HG02973 (cell line): ENCODE data around the gene POLR3E.

Experiments
- ATAC-seq: cut with Tn5 transposase; IDR thresholded peaks from one replicate; pipeline ENCODE4 v1.9.1; 2021; ENCODE audit warnings: moderate library complexity; ENCODE audit not compliant: unreplicated experiment

POLR3E gene

DNA sequence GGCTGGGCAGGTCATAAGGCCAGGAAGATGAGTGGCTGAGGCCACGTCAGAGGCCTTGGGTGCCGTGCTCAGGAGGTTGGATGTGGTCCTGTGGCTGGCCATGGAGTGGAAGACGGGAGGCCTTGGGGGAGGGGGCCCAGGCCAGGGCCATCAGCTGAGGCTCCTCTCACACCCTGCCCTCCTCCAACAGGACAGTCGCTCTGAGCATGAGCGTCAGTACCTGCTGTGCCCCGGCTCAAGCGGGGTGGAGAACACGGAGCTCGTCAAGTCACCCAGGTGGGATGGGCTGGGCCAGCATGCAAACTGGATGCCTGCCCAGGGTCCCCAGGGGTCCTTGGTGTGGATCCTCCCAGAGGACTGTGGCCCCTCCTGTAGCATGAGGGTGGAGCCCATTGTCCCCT, 19.2 kb downstream of the POLR3E start:
- ATAC-seq = no peak

DNA sequence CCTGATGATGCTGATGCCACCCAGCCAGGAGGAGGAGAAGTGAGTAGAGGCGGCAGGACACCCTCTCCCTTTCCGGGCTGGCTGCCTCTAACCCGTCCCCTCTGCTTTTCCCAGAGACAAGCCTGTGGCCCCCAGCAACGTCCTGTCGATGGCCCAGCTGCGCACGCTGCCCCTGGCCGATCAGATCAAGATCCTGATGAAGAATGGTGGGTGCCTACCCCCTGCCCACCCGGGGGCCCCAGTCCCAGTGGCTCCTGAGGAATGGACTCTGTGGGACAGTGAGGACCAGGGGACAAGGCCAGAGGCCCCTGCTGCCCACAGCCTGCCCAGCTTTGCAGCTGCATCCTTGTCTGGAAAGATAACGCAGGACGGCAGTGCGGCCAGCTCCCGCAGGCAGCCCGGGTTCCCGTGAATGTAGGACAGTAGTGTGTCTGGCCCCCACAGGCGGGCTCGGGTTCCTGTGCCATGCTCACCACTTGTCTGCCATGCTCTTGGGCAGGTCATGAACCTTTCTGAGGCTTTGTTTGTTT, 19.9 kb downstream of the POLR3E start:
- no peak for ATAC-seq

DNA sequence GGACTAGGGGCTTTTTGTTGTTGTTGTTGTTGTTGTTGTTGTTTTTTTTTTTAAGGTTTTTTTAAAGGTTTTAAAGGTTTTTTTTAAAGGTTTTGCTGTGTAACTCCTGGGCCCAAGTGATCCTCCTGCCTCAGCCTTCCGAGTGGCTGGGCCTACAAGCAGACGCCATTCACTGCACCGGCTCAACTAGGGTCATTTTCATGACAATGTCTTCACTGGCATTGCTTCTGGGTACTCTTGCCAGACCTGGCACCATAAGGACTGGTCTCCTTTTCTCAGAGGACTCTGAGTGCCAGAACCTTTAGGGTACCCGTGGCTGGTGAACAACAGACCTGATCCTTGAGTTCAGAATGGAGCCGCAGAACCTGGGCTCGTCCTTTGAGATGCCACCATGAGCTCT, 20.4 kb downstream of the POLR3E start:
- ATAC-seq = no peak

DNA sequence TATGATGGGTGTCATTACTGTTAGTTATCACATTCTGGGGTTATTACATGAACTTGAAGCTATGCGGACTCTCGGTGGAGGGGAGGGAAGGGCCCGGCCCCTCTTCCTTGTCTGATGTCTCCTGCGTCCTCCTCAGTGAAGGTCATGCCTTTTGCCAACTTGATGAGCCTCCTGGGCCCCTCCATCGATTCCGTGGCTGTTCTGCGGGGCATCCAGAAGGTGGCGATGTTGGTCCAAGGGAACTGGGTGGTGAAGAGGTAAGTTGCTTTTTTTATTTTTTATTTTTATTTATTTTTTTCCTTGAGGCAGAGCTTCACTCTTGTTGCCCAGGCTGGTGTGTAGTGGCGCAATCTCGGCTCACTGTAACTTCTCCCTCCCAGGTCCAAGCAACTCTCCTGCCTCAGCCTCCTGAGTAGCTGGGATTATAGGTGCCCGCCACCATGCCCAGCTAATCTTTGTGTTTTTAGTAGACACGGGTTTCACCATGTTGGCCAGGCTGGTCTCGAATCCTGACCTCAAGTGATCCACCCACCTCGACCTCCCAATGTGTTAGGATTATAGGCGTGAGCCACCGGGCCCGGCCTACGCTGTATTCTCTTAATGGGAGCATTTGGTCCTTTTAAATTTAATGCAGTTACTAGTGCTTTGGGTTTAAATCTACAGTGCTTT, 21.6 kb downstream of the POLR3E start:
- no peak for ATAC-seq

DNA sequence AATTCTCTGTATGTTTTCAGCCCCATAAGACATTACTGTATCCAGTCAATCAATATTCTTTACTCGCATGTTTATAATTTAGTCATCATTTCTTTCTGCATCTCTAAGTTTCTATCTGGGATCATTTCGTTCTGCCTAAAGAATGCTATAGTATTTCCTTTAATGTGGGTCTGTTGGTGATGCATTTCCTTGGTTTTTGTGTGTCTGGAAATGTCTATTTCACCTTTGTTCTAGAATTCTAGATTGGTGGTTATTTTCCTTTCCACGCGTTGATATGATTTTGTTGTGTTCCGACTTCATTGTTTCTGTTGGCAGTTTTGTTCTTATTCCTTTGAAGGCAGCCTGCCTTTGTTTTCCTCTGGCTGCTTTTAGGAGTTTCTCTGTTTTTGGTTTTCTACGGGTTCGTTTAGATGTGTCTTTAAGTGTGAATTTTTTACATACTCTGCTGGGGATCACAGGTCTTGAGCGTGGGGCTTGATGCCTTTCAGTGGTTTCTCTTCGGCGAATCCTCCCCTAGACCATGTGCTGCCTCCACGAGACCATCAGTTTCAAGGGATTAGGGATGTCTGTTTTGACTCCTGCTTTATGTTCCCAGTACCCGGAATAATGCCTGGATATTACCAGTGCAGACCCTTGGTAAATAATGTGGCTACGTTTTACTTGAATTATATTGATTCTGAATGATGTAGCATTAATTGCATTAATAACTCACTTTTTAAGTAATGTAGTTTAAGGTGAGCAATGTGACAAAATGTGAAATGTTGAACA, 23.5 kb downstream of the POLR3E start:
- no peak for ATAC-seq

DNA sequence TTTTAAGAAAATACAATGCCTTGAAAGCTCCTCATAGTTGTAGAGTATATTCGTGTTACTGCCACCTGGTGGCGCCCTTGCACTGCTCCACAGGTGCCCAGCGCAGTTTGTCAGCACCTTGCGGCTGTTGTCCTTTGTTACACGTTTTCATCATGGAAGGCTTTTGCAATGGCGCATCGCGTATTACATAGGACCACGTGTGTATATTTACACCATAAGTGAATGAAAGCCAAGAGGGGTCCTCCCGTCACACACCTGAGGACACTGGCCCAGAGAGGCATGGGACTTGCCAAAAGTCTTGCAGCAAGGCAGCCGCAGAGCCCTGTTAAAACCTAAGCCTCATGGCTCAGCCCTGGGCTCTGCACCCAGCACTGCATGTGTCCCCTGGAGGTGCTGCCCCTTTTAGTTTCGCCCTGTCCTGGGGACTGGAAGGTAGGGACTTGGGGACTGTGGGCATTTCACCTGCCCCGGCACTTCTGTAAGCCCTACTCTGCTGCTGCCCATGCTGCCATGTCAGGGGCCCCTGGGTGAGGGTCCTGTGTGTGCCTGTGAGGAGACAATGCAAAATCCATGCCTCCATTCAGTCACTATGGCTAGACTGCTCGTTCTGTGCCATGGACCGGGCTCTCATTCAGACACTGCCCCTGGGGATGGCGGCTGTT, 24.3 kb downstream of the POLR3E start:
- no peak for ATAC-seq

DNA sequence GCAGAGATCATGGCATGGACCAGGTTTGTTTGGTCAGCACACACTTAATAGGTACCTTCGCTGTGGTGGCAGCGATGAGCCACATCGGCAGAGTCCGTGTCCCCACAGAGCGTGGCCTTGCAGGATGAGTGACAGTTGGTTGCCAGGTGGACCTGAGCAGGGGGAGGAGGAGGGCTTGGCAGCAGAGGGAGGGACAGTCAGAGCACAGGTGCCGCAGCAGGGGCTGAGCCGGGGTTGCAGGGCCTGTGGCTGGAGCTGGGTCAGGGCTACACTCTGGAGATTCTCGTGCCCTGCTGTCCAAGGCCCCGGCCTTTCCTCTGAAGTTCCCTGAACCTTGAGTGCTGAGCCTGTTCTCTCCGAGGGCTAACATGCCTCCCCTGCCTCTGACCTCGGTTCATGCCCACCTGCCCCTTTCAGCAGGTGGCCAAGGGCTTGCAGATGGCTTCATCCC, 24.8 kb downstream of the POLR3E start:
- ATAC-seq = no peak

DNA sequence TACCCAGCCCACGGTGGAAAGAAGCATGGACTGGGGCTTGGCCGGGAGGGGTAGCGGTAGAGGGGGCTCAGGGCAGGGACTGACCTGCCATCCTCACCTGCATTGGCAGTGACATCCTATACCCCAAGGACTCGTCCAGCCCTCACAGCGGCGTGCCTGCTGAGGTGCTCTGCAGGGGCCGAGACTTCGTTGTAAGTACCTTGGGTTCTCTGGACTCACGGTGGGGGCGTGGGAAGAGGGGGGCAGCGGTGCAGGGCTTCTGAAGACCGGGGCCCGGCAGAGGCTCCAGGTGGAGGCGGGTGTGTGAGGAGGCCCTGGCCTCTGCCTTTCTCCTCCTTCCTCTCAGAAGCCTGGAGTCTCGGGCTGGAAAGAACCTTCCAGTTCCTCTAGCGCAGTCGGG, 25.5 kb downstream of the POLR3E start:
- ATAC-seq = no peak

DNA sequence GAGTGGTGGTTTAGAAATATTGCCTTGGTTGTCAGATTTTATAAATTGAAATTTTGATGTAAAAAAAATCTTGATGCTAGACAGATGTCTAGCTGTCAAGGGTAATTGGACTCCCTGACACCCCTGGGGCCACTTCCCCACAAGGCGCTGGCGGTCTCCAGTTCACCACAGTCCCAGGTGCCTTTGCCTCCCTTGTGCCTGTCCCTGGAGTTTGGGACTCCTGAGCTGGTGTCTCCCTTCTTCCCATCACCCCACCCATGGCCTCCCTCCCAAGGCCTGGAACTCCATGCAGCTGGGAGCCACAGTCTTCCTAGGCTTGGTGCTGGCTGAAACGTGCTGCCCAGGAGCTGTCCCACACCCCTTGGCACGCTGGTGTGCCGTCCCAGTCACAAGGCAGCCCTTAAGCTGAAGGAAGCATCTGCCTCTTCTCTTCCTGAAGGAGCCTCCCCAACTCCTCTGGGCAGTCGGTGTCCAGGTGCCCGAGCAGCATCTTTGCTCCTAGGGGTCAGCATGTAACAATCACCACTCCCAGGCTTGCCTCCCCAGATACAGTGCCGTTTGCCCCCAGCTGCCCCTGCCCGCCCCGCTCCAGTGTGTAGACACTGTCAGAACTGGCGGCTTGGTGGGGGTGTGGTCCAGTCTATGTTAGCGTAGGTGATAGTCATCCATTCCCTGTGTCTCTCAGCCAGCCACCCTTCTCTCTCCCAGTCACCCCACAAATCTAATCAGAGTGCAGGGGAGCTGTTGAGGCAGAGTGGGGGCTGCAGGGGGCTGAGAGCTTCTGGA, 26.2 kb downstream of the POLR3E start:
- ATAC-seq = no peak

DNA sequence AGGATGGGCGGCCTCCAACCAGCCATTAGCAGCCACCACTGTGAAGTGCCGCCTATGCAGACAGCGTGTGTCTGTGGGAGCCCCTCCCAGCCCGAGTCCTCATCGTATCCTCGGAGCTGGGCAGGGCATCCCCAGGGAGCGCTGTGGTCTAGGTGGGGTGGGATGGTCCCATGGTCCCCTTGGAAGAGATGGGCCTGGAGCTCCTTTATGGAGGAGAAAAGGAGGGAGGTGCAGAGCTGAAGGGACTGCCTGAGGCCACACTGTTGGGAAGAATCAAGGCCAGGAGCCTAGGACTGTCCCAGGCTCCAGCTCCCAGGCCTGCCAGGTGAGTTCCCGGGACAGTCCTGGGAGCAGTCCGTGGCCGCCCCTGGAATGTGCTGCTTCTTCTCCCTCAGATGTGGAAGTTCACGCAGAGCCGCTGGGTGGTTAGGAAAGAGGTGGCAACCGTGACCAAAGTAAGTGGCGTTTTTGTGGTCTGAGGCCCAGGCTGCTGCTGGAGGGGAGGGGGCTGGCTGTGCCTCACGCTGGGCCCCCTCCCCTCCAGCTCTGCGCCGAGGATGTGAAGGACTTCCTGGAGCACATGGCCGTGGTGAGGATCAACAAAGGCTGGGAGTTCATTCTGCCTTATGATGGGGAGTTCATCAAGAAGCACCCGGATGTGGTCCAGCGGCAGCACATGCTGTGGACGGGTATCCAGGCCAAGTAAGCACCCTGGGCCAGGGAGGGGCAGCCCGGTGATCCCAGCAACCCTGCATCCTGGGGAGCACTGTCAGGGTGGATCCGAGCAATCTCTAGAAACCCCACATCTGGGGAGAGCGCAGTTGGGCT, 27.0 kb downstream of the POLR3E start:
- no peak for ATAC-seq

DNA sequence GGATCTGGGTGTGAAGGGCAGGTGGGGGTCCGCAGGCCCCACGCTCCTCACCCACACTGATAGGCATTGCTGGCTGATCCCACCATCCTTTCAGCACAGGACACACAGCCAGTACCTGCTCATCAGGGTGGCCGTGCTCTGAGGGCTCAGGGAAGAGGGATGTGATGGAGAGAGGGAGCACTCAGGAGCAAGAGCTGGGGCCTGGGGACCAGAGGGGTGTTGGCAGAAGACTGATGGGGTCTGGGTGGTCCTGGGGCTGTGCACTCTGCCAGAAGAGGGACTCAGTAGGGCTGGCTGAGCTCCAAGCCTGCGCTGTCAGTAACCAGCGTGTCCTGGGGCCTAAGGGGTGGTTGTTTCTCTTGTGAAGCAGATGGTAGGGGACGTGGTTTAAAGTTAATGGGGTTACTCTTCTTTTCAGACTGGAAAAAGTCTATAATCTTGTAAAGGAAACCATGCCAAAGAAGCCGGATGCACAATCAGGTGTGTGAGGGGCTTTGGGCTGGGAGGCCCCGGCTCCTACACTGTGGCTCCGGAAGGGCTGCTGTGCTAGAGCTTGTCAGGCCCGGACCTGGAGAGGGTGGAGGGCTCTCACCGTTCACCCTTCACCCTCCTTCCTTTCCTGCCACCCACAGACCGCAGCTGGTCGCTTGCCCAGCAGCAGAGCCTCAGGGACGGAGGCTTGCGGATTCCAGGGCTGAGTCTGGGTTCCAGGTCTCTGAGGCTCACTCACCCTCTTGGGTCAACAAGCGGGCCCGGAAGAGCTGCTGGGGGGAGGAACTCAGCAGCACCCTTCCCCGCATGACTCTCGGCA, 27.8 kb downstream of the POLR3E start:
- no peak for ATAC-seq

DNA sequence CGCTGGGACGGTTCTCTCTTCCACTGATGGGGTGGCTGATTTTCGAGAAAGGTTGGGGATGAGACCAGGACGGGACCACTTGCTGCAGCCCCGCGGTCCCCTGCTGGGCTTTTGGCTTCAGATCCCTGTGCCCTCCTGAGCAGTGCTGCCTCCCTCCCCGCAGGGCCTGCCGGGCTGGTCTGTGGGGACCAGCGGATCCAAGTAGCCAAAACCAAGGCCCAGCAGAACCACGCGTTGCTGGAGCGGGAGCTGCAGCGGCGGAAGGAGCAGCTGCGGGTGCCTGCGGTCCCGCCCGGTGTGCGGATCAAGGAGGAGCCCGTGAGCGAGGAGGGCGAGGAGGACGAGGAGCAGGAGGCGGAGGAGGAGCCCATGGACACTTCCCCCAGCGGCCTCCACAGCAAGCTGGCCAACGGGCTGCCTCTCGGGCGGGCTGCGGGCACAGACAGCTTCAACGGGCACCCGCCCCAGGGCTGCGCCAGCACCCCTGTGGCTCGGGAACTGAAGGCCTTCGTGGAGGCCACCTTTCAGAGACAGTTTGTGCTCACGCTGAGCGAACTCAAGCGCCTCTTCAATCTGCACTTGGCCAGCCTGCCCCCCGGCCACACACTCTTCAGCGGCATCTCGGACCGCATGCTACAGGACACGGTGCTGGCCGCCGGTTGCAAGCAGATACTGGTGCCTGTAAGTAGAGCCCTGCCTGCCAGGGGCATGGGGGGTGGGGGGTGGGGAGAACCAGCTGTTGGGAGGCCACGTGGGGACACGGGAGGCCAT, 28.6 kb downstream of the POLR3E start:
- no peak for ATAC-seq

DNA sequence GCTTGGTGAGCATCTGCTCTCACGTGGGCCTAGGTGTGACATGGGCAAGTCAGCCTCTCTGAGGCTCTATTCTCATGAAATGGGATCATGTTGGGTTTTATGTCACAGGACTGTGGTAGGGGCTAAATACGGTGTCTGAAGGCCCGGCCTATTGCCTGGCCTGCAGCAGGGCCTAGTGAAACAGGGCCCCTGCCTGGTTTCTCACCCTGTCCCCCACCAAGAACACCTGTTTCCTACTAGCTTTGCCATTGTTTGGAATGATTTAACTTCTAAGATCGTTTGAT, 29.1 kb downstream of the POLR3E start:
- ATAC-seq = no peak

DNA sequence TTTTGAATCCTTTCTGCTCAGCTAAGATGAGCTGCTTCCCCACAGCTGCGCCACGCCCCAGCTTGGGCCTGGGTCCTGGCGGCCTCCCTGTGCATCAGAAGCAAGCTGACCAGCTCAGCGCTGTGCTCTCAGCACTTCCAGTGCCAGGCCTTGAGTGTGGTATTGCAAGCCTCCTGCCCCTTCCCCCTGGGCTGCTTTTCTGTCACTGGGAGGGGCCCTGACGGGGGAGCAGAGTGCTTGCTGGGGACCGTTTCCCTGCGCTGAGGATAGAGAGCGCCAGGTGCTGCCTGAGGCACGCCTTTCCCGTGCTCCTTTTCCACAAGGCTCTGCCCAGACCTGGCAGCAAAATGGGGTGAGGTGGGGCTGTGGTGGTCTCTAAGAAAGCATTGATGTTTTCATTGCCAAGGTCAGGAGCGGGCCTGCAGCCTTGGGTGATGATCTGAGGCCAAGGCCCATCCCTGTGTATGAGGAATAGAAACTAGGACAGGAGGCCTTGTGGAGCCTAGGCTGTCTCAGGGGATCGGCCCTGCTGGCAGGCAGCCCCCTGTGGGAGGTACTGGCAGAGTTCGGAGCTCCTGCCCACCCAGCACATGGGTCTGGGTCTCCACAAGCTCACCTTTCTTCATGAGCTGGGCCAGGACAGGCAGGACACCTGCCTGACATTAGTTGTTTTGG, 29.7 kb downstream of the POLR3E start:
- no peak for ATAC-seq

DNA sequence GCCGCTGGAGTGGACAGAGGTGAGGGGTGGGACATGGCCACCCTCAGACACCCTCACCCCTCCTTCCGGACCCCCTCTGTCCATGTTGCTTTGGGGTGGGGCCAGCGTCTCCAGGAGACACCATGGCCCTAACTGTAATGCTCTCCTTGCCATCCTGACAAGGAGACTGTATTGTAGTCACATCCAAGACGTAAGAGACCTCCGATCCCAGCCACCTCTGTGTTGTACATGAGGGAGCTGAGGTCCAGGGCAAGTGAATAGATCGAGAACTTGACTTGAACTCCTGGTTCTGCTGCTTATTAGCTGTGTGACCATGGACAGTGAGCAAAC, 30.2 kb downstream of the POLR3E start:
- ATAC-seq = no peak

DNA sequence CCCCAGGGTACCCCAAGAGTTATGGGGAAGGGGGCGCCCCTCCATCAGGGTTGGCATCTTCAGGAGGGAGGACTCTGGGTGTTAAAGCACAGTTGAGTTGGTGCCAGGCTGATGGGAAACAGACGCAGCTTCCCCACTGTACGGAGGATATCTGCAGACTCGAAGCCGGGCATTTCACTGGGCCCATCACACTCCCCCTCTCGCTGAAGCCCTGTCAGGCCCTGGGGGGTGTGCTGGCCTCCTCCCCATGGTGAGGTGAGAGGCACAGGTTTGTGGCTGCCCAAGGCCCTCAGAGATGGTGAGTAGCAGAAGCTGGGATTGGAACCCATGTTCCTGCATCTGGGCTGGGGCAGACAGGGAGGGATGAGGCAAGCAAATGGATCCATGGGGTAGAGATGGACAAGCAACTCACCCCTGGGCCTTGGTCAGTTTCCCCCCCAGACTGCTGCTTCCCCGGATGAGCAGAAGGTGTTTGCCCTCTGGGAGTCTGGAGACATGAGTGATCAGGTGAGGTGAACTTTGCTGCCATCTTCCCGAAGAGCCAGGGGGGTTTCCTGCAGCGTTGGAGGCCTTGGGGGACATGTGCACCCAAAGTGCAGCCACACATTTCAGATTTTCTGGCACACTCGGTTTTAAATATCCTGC, 31.0 kb downstream of the POLR3E start:
- ATAC-seq = no peak

DNA sequence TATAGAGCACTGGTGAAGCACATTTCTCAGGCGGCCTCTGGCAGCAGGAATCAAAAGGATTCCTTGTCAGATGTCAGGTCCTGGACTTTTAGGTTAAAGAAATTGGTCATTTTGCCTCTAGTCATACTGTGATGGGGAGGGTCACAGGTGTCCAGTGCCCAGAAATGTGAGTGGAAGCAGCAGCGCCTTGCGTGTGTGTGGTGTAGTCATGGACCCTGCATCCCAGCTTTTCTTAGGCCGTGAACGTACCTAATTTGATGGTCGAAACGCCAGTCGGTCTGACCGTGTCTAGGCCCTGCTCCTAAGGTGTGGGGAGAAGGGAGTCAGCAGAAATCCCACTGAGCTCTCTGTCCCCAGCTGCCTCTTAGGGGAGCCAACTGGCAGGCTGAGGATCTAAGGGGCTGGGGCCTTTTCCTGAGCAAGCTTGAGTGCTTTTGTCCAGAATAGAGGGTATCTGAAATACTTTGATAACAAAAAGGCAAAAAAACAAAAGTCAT, 32.0 kb downstream of the POLR3E start:
- no peak for ATAC-seq

DNA sequence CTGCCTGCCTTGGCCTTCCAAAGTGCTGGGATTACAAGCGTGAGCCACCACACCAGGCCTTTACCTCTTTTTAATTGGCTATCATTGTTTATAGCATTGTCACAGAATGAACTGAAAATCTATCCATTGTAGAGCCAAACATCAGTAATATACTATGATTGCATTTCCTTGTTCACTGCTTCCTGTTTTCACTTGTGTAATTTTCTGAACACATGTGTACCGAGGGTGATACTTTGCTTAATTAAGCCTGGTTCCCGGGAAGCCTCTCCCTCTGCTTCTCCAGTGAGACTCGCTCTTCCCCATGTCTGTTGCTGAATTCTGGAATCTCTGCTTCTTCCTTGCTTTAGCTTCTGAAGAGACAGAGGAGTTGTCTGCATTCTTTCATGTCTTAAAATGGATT, 33.1 kb downstream of the POLR3E start:
- ATAC-seq = no peak
